GM12875 (cell line): ENCODE data around the gene RABL6.
A peak's percentile ranks its signal among the peaks of the same experiment; 100 is the strongest.
"Not testable (repeated sequence)": the region's sequence is repeated elsewhere in the genome, so short reads cannot be mapped to it uniquely, and the experiment has no call there.

ENCODE experiments used
- H3K4me3 ChIP-seq: one replicate; pipeline ENCODE4 v1.5.1; 2011; ENCODE audit warnings: low read depth, low read length, control low read depth
- TF ChIP-seq, protein P1 (sequence below): IDR thresholded peaks from 2 replicates; pipeline ENCODE4 v1.5.1; 2011; ENCODE audit warnings: low read depth, mild to moderate bottlenecking, control low read depth, inconsistent platforms, low read length, moderate library complexity, borderline replicate concordance; ENCODE audit not compliant: insufficient read depth

Gene RABL6, protein sequence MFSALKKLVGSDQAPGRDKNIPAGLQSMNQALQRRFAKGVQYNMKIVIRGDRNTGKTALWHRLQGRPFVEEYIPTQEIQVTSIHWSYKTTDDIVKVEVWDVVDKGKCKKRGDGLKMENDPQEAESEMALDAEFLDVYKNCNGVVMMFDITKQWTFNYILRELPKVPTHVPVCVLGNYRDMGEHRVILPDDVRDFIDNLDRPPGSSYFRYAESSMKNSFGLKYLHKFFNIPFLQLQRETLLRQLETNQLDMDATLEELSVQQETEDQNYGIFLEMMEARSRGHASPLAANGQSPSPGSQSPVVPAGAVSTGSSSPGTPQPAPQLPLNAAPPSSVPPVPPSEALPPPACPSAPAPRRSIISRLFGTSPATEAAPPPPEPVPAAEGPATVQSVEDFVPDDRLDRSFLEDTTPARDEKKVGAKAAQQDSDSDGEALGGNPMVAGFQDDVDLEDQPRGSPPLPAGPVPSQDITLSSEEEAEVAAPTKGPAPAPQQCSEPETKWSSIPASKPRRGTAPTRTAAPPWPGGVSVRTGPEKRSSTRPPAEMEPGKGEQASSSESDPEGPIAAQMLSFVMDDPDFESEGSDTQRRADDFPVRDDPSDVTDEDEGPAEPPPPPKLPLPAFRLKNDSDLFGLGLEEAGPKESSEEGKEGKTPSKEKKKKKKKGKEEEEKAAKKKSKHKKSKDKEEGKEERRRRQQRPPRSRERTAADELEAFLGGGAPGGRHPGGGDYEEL

DNA sequence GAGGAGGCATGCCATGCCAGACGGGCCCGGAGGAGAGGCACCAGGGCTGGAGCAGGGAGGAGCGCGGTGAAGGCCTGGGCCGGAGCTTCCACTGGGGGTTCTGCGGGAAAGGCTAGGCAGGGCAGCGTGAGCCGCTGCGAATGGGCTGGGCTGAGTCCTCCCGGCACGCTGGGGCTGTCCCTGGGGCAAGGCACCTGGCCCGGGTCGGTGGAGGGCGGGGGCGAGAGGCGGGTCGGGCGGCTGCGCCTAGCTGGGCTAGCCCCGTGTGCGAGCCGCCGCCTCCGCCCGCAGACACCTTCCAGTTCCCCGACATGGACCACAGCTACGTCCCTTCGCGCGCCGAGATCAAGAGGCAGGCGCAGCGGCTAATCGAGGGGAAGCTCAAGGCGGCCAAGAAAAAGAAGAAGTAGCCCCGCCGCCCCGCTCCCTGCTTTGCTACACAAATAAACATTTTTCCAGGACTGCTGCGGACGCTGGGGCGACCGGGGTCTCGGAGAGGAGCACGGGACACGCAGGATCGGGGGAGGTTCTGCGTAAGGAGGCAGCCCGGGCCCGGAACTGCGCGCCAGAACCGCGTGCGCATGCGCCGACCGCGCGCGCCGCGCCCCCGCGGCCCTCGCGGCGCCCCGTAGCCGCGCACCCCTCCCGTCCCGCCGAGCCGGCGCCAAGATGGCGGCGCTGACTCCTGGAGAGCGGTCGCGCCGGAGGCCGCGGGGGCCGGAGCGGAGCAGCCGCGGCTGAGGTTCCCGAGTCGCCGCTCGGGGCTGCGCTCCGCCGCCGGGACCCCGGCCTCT lies at the start of gene RABL6:
TSS of gene RABL6 (plus strand) at position 668 of the 794 bp plus-strand sequence. CDS start 249 bp downstream, outside the sequence.
- peak within 1 kb of the TSS; percentile 97 for H3K4me3 ChIP-seq
- TF ChIP-seq, protein P1, sequence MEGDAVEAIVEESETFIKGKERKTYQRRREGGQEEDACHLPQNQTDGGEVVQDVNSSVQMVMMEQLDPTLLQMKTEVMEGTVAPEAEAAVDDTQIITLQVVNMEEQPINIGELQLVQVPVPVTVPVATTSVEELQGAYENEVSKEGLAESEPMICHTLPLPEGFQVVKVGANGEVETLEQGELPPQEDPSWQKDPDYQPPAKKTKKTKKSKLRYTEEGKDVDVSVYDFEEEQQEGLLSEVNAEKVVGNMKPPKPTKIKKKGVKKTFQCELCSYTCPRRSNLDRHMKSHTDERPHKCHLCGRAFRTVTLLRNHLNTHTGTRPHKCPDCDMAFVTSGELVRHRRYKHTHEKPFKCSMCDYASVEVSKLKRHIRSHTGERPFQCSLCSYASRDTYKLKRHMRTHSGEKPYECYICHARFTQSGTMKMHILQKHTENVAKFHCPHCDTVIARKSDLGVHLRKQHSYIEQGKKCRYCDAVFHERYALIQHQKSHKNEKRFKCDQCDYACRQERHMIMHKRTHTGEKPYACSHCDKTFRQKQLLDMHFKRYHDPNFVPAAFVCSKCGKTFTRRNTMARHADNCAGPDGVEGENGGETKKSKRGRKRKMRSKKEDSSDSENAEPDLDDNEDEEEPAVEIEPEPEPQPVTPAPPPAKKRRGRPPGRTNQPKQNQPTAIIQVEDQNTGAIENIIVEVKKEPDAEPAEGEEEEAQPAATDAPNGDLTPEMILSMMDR = no peak

- H3K4me3 ChIP-seq = no peak overlapping the region
- TF ChIP-seq, protein P1 = no peak
Observed at GRCh38 chr9:136759001-136759400, 48.7 kb upstream of the RABL6 start.

GRCh38 chr9:136759436-136760325 lies 48.1 kb upstream of the RABL6 start:
- TF ChIP-seq, protein P1 = no peak
- H3K4me3 ChIP-seq = no peak overlapping the region

DNA sequence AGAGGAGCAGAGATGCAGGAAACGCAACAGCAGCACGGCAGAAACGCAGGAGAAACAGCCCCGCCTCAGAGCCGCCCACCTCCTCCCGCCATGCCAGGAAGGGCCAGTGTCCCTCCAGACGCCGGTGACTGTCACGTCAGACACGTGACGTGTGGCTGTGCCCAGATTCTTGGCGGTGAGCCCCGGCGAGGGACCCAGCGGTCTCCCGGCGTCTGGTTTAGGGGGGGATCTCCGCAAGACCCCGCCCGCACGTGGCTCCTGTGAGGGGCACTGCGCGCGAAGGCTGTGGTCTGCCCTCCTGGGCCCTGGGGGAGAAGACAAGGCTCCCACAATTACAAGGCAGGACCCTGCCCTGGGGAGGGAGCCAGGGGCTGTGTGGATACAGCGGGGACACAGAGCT lies 47.3 kb upstream of the RABL6 start:
- TF ChIP-seq, protein P1 = no peak
- H3K4me3 ChIP-seq = no peak overlapping the region

DNA sequence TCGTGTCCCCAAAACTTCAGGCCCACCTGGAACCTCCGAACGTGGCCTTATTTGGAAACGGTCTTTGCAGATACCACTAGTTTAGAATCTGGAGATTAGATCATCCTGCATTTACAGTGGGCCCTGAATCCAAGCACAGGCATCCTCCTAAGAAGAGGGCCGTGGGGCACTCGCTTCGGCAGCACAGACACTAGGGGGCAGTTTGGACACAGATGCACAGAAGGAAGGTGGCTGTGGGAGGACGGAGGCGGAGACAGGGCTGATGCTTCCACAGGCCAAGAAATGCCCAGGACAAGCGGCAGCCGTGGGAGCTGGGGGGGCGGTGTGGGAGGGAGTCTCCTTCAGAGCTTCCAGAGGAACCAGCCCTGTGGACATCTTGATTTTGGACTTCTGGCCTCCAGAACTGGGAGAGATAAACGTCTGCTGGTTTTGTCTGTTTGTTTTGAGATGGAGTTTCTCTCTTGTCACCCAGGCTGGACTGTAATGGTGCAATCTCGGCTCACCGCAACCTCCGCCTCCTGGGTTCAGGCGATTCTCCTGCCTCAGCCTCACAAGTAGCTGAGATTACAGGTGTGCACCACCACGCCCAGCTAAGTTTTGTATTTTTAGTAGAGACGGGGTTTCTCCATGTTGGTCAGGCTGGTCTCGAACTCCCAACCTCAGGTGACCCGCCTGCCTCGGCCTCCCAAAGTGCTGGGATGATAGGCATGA lies 46.8 kb upstream of the RABL6 start:
- H3K4me3 ChIP-seq = not testable (repeated sequence)
- TF ChIP-seq, protein P1 = peak; percentile 73
